Cardiac septum (tissue), 1 donor: ENCODE results near the gene RGS8. TPM values are rescaled to one million over a fixed set of nuclear protein-coding genes. Genes with fewer than 3 reads are reported as not detected.

ENCODE experiments used
- DNase-seq: peaks from one replicate; pipeline ENCODE4 v3.0.0-alpha.2; 2020; ENCODE audit warnings: low spot score
- intact Hi-C: fragments of 100-400 bp; cut with DNase I; formaldehyde crosslinking; loops from one replicate; pipeline ENCODE4 v1.14.0; 2022
- total RNA-seq: library from RNA; stranded (reverse); fragmentation: NEBNext Ultra II Directional; extraction: Animal tissue kit (Norgen Biotek cat#: 25700); gene quantifications from one replicate; pipeline ENCODE4 v1.2.1, GENCODE V29; 2021
- donor health status: DM: no; HTN: no; CAD: no.

Gene RGS8
- total RNA-seq, 1 donor from 2014 or later = not detected

- intact Hi-C loops = loop anchor here (5.0 kb wide), 2 partner anchors 60 to 100 kb away; no protein-coding TSS in a partner anchor
- no peak for DNase-seq
Observed at GRCh38 chr1:182677397-182678098, 6.8 kb downstream of the RGS8 start.

- DNase-seq = no peak
- intact Hi-C loops = loop anchor here (5.0 kb wide), 2 partner anchors 59 to 101 kb away; no protein-coding TSS in a partner anchor
Observed at GRCh38 chr1:182676274-182676673, 8.1 kb downstream of the RGS8 start.

DNA sequence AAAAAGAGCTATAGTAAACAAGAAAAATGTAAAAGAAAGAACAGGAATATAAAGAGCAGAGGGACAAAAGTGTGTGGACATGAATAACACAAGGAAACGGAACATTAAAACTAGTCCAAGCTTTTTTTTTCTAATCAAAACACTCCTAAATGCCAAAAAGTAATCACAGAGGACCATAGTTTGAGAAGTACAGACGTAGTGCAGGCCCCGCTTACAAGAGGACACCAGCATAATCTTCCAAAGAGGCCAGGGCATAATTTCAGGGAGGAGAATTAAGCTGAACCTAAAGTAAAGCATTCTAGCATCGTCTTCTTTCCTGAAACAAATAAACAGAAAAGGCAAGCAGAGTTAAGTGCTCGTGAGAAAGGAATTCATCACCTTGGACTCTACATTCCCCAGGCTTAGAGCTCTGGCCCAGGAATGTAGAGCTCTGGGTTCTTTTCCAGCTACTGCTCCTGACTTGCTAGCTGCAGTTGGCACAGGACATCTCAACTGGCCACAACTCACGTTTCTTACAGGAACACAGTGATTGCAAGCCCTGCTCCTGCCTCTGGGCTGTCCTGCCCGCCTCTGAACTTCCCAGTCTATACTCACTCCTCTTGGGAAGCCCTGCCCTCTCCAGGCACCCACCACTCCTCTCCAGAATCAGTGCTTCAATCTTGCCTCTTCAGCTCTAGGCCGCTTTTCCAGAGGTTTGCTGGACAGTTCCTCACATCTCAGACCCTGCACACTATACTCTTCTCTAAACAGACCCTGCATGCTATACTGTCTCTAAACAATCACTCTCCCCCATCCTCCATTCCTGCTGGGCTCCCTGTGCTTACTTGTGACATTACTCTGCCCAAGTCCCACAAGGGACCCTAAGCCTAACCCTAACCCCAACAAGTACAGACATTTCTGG, 9.8 kb downstream of the RGS8 start:
- DNase-seq = no peak
- intact Hi-C loops = loop anchor here (5.0 kb wide), 2 partner anchors 57 to 103 kb away; no protein-coding TSS in a partner anchor

- intact Hi-C loops = no loop called here
- DNase-seq = no peak
Observed at GRCh38 chr1:182672487-182672836, 11.9 kb downstream of the RGS8 start.

GRCh38 chr1:182671750-182672486, 12.5 kb downstream of the RGS8 start:
- intact Hi-C loops = no loop called here

GRCh38 chr1:182670032-182670749, 14.2 kb downstream of the RGS8 start:
- no peak for DNase-seq
- intact Hi-C loops = no loop called here

More at GRCh38 chr1:182671750-182672486, 12.5 kb downstream of the RGS8 start:
- no peak for DNase-seq

DNA sequence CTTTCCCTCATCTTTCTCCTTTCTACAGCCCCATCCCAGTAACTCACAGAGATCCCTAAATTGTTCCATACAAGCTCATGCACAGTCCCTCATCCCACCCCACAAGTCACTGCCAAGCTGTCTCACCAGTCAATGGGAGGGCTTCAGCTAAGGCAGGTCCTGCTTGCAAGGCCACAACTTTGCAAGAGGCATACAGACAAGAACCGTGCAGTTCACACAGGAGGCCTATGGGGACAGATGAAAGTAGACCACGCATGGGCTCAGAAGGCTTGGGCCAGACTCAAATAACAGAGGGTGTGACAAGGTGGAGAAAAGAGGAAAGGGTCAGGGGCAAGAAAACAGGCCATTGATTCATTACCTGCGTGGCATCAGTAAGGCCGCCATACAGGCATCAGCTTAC, 15.1 kb downstream of the RGS8 start:
- intact Hi-C loops = no loop called here
- DNase-seq = no peak

GRCh38 chr1:182668521-182669054, 15.8 kb downstream of the RGS8 start:
- intact Hi-C loops = no loop called here

DNA sequence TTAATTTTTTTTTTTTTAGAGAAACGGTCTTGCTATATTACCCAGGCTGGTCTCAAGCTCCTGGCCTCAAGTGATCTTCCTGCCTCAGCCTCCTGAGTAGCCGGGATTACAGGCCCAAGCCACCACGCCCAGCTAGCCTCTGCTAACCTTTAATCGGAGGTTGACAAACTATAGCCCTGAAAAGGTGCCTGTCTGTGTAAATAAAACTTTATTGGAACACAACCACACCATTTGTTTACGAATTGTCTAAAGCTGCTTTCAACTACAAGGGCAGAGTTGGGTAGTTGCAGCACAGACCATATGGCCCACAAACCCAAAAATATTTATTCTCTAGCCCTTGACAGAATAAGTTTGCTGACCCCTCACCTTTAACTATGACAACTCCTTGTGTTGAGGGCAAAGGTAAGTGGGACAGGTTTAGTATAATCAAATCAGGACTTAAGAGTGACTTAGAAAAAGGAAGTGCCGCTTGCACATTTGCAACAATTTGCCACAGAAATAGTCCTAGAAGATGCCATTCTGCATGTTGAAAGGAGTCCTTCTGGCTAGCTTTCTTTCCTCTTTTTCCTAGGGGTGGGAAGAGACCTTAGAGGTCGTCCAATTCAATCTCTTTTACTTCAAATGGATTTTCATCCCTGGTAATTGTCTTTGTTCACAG, 16.4 kb downstream of the RGS8 start:
- intact Hi-C loops = no loop called here
- no peak for DNase-seq

More at GRCh38 chr1:182668521-182669054, 15.8 kb downstream of the RGS8 start:
- DNase-seq = no peak

- intact Hi-C loops = no loop called here
Observed at GRCh38 chr1:182666706-182667105, 17.7 kb downstream of the RGS8 start.

GRCh38 chr1:182664296-182664695, 20.1 kb downstream of the RGS8 start:
- intact Hi-C loops = no loop called here
- DNase-seq = no peak

More at GRCh38 chr1:182666706-182667105, 17.7 kb downstream of the RGS8 start:
- DNase-seq = no peak

- intact Hi-C loops = no loop called here
- no peak for DNase-seq
Observed at GRCh38 chr1:182662956-182663355, 21.4 kb downstream of the RGS8 start.

GRCh38 chr1:182662121-182662890, 22.1 kb downstream of the RGS8 start:
- DNase-seq = peak; percentile 26
- intact Hi-C loops = no loop called here

- intact Hi-C loops = no loop called here
- peak; percentile 35 for DNase-seq
Observed at GRCh38 chr1:182658055-182658454, 26.3 kb downstream of the RGS8 start.

DNA sequence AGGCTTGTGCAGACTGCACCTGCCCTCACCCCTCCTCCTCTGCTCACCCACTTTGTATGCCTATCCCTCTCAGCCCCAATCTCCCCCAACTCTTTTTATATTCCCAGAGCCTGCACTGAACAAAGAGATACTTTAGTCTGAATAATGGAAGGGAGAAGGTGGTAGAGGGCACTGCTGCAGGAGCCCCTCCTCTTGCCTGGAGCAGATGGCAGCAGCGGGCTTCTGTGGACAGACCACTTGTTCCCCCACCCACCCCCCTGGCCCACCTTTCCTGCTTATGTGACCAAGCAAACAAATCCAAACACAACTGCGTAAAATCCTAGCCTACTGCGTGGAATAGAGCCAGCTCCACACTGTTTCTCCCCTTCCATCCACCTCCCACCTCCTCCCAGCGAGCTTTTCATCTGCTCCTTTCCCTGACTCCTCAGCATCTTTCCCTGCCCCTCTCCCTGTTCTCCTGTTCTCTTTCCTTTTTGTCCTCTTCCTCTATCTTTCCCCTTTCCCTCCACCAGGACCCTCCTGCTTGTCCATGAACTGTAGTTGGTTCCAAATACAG, 27.5 kb downstream of the RGS8 start:
- intact Hi-C loops = no loop called here
- DNase-seq = no peak

DNA sequence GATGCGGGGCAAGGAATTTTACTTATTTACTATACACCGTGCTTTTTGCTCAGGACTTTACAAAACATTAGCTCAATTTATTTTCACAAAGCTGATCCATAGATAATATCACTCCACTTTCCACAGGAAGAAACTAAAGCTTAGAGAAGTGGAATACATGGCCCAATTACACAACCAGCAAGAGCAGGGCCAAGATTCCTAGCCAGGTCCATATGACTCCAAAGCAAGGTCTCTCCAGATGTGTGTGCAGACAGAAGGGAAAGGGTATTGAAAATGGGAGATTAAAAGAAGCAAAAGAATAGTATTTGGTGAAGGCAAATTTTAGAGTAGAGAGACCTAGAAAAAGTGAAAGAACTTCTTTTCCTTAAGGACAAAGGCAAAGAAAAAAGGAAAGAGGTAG, 30.4 kb downstream of the RGS8 start:
- intact Hi-C loops = no loop called here

DNA sequence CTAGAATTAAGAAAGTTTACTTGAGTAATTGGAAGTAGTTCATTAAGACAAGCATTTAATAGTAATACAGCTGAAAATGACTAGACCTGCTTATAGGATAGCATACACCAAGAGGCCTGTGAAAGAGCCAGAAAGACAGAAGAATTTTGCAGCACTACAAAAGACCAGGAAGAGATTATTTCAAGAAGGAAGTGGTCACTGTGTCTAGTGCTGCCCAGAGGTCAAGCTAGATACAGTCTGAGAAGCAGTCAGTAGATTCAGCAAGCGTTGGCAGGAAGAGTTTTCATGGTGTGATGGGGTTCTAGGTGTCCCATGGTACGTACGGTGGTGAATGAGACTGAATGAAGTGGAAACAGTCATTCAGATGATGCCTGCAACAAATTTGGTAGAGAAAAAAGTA, 31.5 kb downstream of the RGS8 start:
- intact Hi-C loops = no loop called here
- no peak for DNase-seq

More for the DNA sequence above, 30.4 kb downstream of the RGS8 start:
- DNase-seq = no peak
